Measurements from ENCODE around the gene GDE1.

Gene GDE1

GRCh38 chr16:19523559-19524355 is 1.9 kb upstream of the GDE1 start, which contains the start of gene CCP110:
CCP110 (plus strand) TSS chr16:19523942; CDS start chr16:19527882, 3,940 bp downstream.
- FAIRE-seq, result peak; percentile 94

- no peak for FAIRE-seq
These were observed 1.3 kb upstream of the GDE1 start for GRCh38 chr16:19523184-19523558.

DNA sequence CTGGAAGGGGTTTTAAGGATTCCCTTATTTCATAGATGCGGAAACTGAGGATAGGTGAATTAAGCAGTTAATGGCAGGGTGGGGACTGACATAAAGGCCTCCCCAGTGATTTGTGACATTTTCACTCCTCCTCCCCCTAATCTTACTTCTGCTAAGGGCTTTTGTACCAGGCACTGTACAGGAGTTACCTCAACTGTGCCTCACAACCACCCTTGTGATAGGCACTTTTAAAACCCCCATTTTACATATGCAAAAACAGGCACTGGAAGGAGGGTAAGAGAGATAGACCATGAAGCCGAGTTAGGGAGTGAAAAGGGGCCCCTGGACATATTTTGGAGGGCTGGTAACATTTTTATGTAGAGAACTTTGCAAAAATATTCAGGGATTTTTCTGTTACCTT is 862 bp upstream of the GDE1 start:
- FAIRE-seq, result no peak

GRCh38 chr16:19522397-19522732 is 467 bp upstream of the GDE1 start:
- FAIRE-seq, result no peak

- no peak for FAIRE-seq
These were observed 1.0 kb downstream of the GDE1 start for GRCh38 chr16:19520861-19521331.

- no peak for FAIRE-seq
These were observed 3.5 kb downstream of the GDE1 start for GRCh38 chr16:19518388-19518787.

DNA sequence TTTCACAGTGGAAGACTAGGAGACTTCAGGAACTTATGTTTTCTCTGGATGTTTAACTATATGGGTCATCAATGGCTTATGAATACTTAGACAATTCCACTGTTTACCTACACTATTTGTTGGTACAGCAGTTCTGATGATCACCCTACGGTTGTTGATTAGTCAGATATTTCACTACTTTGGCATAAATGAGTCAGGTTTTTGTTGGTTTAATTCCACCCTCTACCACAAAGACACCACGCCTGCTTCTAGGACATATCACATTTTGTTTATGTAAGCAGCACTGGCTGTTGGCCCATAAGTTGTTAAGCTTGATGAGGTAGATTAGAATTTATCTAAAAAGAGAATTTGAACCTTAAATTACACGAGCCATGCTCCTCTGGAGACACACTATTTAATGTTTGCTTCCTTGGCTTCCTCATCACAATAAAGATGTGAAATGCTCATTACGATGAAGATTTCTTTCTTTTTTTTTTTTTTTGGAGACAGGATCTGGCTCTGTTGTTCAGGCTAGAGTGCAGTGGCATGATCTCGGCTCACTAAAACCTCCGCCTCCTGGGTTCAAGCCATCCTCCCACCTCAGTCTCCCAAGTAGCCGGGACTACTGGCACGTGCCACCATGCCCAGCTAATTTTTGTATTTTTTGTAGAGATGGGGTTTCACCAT is 4.3 kb downstream of the GDE1 start:
- no peak for FAIRE-seq

- FAIRE-seq, result no peak
These were observed 6.1 kb downstream of the GDE1 start for GRCh38 chr16:19515757-19516156.

DNA sequence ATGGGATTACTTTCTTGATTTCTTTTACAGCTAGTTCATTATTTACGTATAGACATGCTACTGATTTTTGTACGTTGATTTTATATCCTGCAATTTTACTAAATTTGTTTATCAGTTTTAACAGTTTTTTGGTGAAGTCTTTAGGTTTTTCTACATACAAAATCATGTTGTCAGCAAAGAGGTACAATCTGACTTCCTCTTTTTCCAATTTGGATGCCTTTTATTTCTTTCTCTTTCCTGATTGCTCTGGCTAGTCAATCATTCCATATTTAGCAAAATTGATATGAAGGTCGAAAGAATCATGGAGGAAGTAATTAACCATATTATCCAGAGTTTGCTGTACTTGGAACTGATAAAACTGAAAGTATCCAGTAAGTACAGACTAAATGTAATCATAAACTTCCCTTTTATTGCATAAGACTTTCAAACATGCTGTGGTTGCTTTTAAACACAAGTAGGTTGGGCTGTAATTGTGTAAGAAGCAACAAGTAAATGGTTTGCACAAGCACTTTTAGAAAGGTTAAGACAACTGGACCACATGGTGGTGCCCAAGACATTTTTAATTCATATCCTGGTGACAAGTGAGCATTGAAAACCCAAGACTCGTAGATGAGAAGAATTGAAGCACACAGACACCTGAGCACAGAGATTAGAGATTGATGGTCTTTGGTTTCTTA is 8.4 kb downstream of the GDE1 start:
- FAIRE-seq, result peak; percentile 21

GRCh38 chr16:19512297-19512696 is 9.6 kb downstream of the GDE1 start:
- FAIRE-seq, result no peak

DNA sequence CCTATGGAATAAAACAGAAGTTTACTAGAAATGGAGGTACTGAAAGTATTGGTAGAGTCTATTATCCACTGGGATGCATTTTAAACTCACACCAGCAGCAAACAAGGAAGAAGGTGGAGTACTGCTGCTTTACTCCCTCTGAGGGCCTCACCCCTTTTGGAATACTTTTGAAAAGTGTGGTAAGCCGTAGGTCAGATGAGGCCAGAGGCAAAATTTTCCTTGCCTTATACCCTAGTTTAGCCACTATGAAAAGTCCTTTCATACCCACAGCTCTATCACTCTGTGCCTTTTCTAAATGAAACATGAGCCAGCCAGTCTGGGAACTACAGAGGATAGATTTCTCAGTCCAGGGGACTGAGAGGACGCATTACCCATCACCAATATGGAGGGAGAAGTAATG is 14.0 kb downstream of the GDE1 start:
- FAIRE-seq, result no peak

GRCh38 chr16:19506965-19507364 is 14.9 kb downstream of the GDE1 start:
- FAIRE-seq, result no peak

- FAIRE-seq, result no peak
These were observed 16.1 kb downstream of the GDE1 start for GRCh38 chr16:19505600-19506303.

GRCh38 chr16:19503461-19504075 is 18.3 kb downstream of the GDE1 start:
- no peak for FAIRE-seq

GRCh38 chr16:19502395-19503131 is 19.3 kb downstream of the GDE1 start:
- peak; percentile 49 for FAIRE-seq

DNA sequence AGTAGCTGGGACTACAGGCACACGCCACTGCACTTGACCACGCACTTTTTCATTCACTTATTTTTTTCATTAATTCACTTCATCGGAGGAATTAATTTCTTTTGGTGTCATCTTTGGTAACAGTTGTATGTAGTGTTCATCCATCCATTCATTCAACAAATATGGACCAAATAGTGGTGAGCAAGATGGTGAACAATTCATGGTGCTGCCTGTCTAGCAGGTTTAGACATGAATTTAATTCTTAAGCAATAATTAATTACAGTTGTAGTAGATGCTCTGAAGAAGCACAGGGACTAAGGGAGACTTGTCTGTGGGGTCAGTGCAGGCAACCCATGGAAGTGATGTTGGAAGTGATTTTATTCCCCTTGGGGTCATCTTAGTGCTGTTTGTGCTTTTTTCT is 22.4 kb downstream of the GDE1 start:
- FAIRE-seq, result no peak

DNA sequence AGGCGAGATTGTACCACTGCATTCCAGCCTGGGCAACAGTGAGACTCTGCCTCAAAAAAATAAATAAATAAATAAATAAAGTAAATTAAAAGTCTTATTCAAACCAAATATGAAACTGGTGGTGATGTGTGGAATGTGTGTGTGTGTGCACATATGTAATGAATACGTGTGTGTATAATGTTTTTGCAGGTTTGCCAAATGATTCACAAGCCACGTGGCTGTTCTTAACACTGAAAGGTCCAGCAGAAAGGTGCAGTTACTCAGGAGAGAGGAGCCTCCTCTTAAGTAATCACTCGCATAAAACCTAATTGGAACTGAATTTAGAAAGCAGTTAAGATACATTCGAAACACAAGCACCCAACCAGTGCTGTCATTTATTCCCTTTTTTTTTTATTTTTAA is 22.9 kb downstream of the GDE1 start:
- no peak for FAIRE-seq

DNA sequence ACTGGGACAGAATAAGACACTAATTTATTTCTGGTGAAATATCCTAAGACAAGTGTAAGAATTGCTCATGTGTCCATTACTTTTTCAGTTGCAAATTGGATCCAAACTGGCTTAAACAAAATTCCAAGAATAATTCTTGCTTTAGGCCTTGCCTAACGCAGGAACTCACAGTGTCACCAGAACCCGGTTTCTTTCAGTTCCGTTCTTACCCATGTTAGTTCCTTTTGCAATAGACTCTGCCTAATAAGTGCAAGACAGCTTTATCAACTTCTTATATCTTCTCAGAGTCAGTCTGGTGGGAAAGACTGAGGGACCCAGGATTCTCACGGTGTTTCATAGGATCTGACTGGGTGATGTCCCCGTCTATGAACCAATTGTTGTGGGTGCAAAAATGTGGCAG is 24.7 kb downstream of the GDE1 start:
- no peak for FAIRE-seq

GRCh38 chr16:19490619-19491018 is 31.3 kb downstream of the GDE1 start:
- FAIRE-seq, result no peak

DNA sequence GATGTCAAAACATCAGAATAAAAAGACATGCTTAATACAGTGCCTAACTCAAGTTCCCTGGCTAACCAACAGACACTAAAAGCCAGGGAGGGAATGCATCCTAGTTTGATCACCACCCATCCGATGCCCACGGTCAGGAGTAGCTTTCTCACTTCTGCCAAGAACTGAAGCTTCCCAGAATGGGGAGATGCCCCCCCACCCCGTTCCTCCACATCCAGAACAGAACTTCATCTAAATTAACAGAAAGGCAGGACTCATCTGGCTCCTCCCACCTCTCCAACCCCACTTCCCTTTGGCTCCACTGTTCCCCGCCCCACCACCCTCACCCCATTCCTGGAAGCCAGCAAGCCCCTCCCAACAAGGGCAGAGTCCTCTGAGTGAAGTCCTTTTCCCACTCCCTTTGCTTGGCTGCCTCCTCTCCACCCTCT is 33.7 kb downstream of the GDE1 start:
- FAIRE-seq, result no peak

GRCh38 chr16:19486750-19487325 is 35.1 kb downstream of the GDE1 start:
- no peak for FAIRE-seq

DNA sequence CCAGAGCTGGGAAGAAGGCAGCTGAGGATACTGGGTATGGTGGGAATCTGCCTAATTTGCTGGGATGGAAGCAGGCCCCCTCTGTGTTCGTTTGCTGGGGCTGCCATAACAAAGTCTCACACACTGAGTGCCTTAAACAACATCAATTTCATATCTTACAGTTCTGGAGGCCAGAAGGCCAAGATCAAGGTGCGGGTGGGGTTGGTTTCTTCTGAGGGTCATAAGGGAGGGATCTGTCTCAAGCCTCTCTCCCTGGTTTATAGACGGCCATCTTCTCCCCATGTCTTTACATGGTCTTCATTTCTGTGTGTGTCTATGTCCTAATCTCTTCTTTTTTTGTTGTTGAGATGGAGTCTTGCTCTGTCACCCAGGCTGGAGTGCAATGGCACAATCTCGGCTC is 35.8 kb downstream of the GDE1 start:
- FAIRE-seq, result no peak
